ENCODE data around the gene PCNX2. TPM values are rescaled to one million over a fixed set of nuclear protein-coding genes. Genes with fewer than 3 reads are reported as not detected.

The PCNX2 gene
- total RNA-seq, 1 donor from 2014 or later = 33.6 TPM

- H3K36me3 Mint-ChIP-seq (ENCODE audit: insufficient read depth) = peaks cover 6% of the 10 kb centered on the region
- peak overlapping the region; percentile 6 for H3K27ac Mint-ChIP-seq
- no peak for TF ChIP-seq CTCF (IDR thresholded peaks at IDR 0.05; ENCODE audit: unreplicated experiment)
- peaks cover 22% of the 10 kb centered on the region for H3K4me1 Mint-ChIP-seq (ENCODE audit: low read depth)
- peaks cover 7% of the 10 kb centered on the region for H3K9me3 Mint-ChIP-seq (ENCODE audit: low read depth)
- H3K27me3 Mint-ChIP-seq = no peaks in the 10 kb centered on the region
- no peak overlapping the region for H3K4me3 Mint-ChIP-seq (ENCODE audit: low read depth)
- DNase-seq (ENCODE audit: low spot score, unreplicated experiment) = no peak
These were observed 229.8 kb downstream of the PCNX2 start for GRCh38 chr1:233065685-233066084.

GRCh38 chr1:233064988-233065387 is 230.5 kb downstream of the PCNX2 start:
- Mint-ChIP-seq H3K27ac (no peak overlapping the region), H3K9me3 (ENCODE audit: low read depth) (peaks cover 7% of the 10 kb centered on the region), H3K4me1 (ENCODE audit: low read depth) (peaks cover 27% of the 10 kb centered on the region), H3K4me3 (ENCODE audit: low read depth) (no peak overlapping the region), H3K27me3 (no peaks in the 10 kb centered on the region), H3K36me3 (ENCODE audit: insufficient read depth) (peaks cover 6% of the 10 kb centered on the region)
- TF ChIP-seq CTCF (IDR thresholded peaks at IDR 0.05; ENCODE audit: unreplicated experiment) = no peak
- DNase-seq (ENCODE audit: low spot score, unreplicated experiment) = no peak

GRCh38 chr1:233063462-233063861 is 232.1 kb downstream of the PCNX2 start:
- no peak for TF ChIP-seq CTCF (IDR thresholded peaks at IDR 0.05; ENCODE audit: unreplicated experiment)
- H3K9me3 Mint-ChIP-seq (ENCODE audit: low read depth) = peaks cover 3% of the 10 kb centered on the region
- no peak for DNase-seq (ENCODE audit: low spot score, unreplicated experiment)
- H3K27me3 Mint-ChIP-seq = no peaks in the 10 kb centered on the region
- no peak overlapping the region for H3K4me3 Mint-ChIP-seq (ENCODE audit: low read depth)
- peaks cover 29% of the 10 kb centered on the region for H3K4me1 Mint-ChIP-seq (ENCODE audit: low read depth)
- peaks cover 7% of the 10 kb centered on the region for H3K36me3 Mint-ChIP-seq (ENCODE audit: insufficient read depth)
- no peak overlapping the region for H3K27ac Mint-ChIP-seq

- H3K27ac Mint-ChIP-seq = peak overlapping the region; percentile 84
- H3K4me1 Mint-ChIP-seq (ENCODE audit: low read depth) = peaks cover 27% of the 10 kb centered on the region
- no peak for TF ChIP-seq CTCF (IDR thresholded peaks at IDR 0.05; ENCODE audit: unreplicated experiment)
- peaks cover 7% of the 10 kb centered on the region for H3K36me3 Mint-ChIP-seq (ENCODE audit: insufficient read depth)
- H3K27me3 Mint-ChIP-seq = no peaks in the 10 kb centered on the region
- peaks cover 3% of the 10 kb centered on the region for H3K9me3 Mint-ChIP-seq (ENCODE audit: low read depth)
- DNase-seq (ENCODE audit: low spot score, unreplicated experiment) = no peak
- no peak overlapping the region for H3K4me3 Mint-ChIP-seq (ENCODE audit: low read depth)
These were observed 234.3 kb downstream of the PCNX2 start for GRCh38 chr1:233061265-233061664.

GRCh38 chr1:233060461-233060994 is 235.0 kb downstream of the PCNX2 start:
- no peak for TF ChIP-seq CTCF (IDR thresholded peaks at IDR 0.05; ENCODE audit: unreplicated experiment)
- Mint-ChIP-seq H3K4me1 (ENCODE audit: low read depth) (peaks cover 23% of the 10 kb centered on the region), H3K9me3 (ENCODE audit: low read depth) (peaks cover 3% of the 10 kb centered on the region), H3K27ac (no peak overlapping the region), H3K27me3 (no peaks in the 10 kb centered on the region), H3K36me3 (ENCODE audit: insufficient read depth) (peaks cover 7% of the 10 kb centered on the region), H3K4me3 (ENCODE audit: low read depth) (no peak overlapping the region)
- DNase-seq (ENCODE audit: low spot score, unreplicated experiment) = no peak

All from progenitor cell of endocrine pancreas (in vitro differentiated cells).